Pancreas (tissue), 10 donors: ENCODE measurements around the gene HDAC4. TPM values are rescaled to one million over a fixed set of nuclear protein-coding genes. Genes with fewer than 3 reads are reported as not detected.

Experiments
- ATAC-seq, 4 donors: fragments of 200-7000 bp; cut with Tn5 transposase; one replicate each; pipeline versions ENCODE4 v1.8.0 to v1.9.1; 2020; ENCODE audit warnings: mild to moderate bottlenecking in 4 of 4, moderate library complexity in 4 of 4
- DNase-seq, 6 donors: peaks; one replicate each; pipeline ENCODE4 v3.0.0-alpha.2; 2020
- FAIRE-seq: peaks from 2 replicates; lab custom pipeline; 2012; peaks lifted over from hg19 to GRCh38; lab: Jason Lieb, UNC
- H3K27ac ChIP-seq, 4 donors: fragments of 200-600 bp; sonication (generic); 1 replicate in 3 of 4; 2 replicates in 1 of 4; pipeline versions ENCODE4 v1.5.0 to v1.8.0; 2020
- H3K27me3 ChIP-seq, 4 donors: fragments of 200-600 bp; one replicate each; pipeline ENCODE4 v1.8.0; 2021
- H3K36me3 ChIP-seq, 3 donors: fragments of 200-600 bp; sonication (generic) in 1 of 3; one replicate each; pipeline versions ENCODE4 v1.5.0 to v1.8.0; 2020 to 2021
- H3K4me1 ChIP-seq, 3 donors: fragments of 200-600 bp; one replicate each; pipeline ENCODE4 v1.8.0; 2021
- H3K4me3 ChIP-seq, 4 donors: fragments of 200-600 bp; sonication (generic) in 2 of 4; one replicate each; pipeline versions ENCODE4 v1.5.0 to v1.8.0; 2020 to 2021
- H3K9me3 ChIP-seq, 4 donors: fragments of 200-600 bp; one replicate each; pipeline ENCODE4 v1.8.0; 2021
- WGBS, 2 donors: extraction: QIAGEN DNeasy Blood & Tissue Kit; methylation state at CpG; one replicate each; pipeline ENCODE4 v1.1.7; 2013; 5-methylcytosine and 5-hydroxymethylcytosine counted together
- intact Hi-C, 3 donors: fragments of 100-400 bp; cut with DNase I; formaldehyde crosslinking; loops; one replicate each; pipeline versions ENCODE4 v1.11.1 to v1.14.2; 2022
- polyA plus RNA-seq, 2 donors: library from polyadenylated mRNA; stranded (reverse); fragments of 200-250 nt; gene quantifications; one replicate each; pipeline ENCODE4 v1.2.3, GENCODE V29; 2013
- total RNA-seq, 6 donors: library from RNA; stranded (reverse); fragmentation: NEBNext Ultra II Directional in 4 of 6; extraction: Animal tissue kit (Norgen Biotek cat#: 25700) in 4 of 6; gene quantifications; one replicate each; pipeline versions ENCODE4 v1.2.1 to v1.2.4, GENCODE V29; 2021 to 2023
- TF ChIP-seq, protein P1 (sequence below), 4 donors: fragments of 200-600 bp; sonication (generic) in 3 of 4; IDR thresholded peaks; one replicate each; pipeline versions ENCODE4 v1.5.0 to v1.8.0; 2021; ENCODE audit warnings: antibody characterized with exemption in 4 of 4
- donor health status: healthy with polysubstance abuse.
- donor health status: DM: no; HTN: no; CAD: no; lungs with moderate emphysema.
- donor health status: DM: no; HTN: no; CAD: no.
- donor health status: control.
- donor health status: control.
- donor health status: Bipolar disorder and iron deficiency.
- donor health status: DM: yes; HTN: yes; CAD: no.
- donor health status: DM: no; HTN: no; CAD: no.
- donor health status: DM: no; HTN: no; CAD: no.
- donor health status: DM: yes; HTN: yes; CAD: no.

Gene HDAC4
- total and polyA plus RNA-seq, 8 donors: 8.2 to 31.8 (median 16.6) TPM

DNA sequence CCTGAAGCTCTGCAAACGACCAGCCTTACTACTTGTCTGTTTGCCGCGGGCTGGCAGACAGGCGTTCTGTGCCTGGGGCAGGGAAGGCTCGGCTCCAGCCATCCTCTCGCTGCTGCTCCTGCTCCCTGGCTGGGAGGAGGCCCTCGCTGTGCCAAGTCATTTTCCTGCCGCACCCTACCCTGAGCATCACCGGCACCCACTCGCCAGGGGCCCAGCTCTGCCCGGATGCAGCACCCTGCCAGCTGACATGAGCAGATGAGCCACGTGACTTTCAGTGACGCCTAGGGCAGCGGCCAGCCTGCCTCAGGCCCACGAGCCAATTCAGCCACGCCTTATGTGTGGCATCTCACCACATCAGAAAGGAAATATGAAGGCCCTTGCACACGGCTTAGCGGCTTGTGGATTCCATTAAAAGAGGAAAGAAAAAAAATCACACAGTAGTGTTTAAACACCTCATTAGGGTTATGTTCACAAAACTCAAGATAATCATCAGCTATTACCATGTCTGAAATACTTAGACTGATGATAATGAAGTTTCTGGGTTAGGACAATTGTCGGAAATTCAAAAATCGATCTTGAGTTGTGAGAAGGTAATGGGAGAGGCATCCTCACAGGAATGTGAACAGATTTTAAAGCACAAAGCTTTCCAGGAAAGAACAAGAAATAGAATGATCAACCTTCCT, 302.4 kb downstream of the HDAC4 start:
- ATAC-seq (no peak), FAIRE-seq (no peak)

DNA sequence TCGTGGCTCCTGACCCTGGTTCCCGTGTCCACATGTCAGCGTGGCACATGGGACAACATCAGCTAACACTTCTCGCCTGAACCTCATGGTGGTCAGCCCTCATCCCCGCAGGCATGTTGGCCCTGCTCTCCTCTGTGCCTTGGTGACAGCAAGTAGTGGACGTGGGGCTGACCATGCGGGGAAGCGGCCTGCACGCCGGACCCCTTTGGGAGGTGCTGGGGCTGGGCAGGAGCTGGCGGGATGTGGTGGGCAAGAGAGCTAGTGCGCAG, 303.5 kb downstream of the HDAC4 start:
- Histone ChIP-seq H3K36me3 (peaks cover 0 to 3% (median 0%) of the 10 kb centered on the region in 3 donors), H3K4me3 (no peak overlapping the region), H3K9me3 (no peaks in the 10 kb centered on the region), H3K27ac (no peak overlapping the region), H3K4me1 (no peaks in the 10 kb centered on the region), H3K27me3 (no peaks in the 10 kb centered on the region)
- no peak for ATAC-seq
- WGBS, 2 donors: 87 to 99% methylated on average over 12 of the region's 12 CpGs
- peak in 1 of 6 donors; percentile 39 for DNase-seq
- TF ChIP-seq, protein P1, sequence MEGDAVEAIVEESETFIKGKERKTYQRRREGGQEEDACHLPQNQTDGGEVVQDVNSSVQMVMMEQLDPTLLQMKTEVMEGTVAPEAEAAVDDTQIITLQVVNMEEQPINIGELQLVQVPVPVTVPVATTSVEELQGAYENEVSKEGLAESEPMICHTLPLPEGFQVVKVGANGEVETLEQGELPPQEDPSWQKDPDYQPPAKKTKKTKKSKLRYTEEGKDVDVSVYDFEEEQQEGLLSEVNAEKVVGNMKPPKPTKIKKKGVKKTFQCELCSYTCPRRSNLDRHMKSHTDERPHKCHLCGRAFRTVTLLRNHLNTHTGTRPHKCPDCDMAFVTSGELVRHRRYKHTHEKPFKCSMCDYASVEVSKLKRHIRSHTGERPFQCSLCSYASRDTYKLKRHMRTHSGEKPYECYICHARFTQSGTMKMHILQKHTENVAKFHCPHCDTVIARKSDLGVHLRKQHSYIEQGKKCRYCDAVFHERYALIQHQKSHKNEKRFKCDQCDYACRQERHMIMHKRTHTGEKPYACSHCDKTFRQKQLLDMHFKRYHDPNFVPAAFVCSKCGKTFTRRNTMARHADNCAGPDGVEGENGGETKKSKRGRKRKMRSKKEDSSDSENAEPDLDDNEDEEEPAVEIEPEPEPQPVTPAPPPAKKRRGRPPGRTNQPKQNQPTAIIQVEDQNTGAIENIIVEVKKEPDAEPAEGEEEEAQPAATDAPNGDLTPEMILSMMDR (IDR thresholded peaks at IDR 0.05): no peak
- intact Hi-C loops: no loop called here
- FAIRE-seq: no peak

More for the DNA sequence above, 302.4 kb downstream of the HDAC4 start:
- peak in 1 of 6 donors; percentile 30 for DNase-seq
- intact Hi-C loops: no loop called here
- no peak overlapping the region for H3K4me3 ChIP-seq
- TF ChIP-seq, protein P1 (IDR thresholded peaks at IDR 0.05): no peak
- no peaks in the 10 kb centered on the region for H3K27me3 ChIP-seq
- peaks cover 0 to 6% (median 0%) of the 10 kb centered on the region in 3 donors for H3K36me3 ChIP-seq
- WGBS, 2 donors: 77 to 83% methylated on average over 20 of the region's 20 CpGs
- H3K9me3 ChIP-seq: no peaks in the 10 kb centered on the region
- no peak overlapping the region for H3K27ac ChIP-seq
- H3K4me1 ChIP-seq: no peaks in the 10 kb centered on the region

DNA sequence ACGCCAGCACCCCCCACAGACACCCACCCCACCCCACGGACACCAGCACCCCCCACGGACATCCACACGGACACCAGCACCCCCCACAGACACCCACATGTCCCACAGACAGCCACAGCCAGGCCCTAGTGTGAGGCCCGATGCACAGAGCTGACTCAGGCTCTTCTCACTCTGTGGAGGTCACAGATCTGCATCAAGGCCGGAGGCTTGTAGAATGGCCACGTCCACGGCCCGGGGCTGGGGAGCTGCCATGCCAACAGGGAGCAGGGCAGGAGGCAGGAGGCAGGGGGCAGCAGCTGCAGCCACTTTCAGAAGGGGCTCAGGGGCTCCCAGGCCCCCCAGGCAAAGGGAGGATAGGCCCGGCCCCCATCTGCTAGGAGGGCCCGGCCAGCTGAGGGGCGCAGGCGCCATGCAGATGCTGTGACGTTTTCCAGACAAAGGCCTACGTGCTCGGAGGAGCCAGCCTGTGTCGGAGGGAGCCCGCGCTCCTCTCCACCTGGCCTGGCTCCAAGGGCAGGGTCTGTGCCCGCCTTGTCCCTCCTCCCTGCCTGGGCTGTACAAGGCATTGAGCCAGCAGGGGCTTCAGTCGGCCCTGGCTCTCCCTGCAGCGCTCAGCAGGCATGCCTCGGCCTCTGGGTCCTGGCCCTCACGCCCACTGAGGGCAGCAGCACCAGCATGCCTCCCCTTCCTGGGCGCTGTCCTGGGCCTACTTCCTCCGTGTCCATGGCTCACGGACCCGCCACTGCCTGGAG, 304.0 kb downstream of the HDAC4 start:
- H3K36me3 ChIP-seq: no peaks in the 10 kb centered on the region
- intact Hi-C loops: no loop called here
- FAIRE-seq (no peak), ATAC-seq (no peak), DNase-seq (peak in 1 of 6 donors; percentile 71)
- WGBS, 2 donors: 88 to 92% methylated on average over 28 of the region's 28 CpGs
- no peak overlapping the region for H3K4me3 ChIP-seq
- H3K4me1 ChIP-seq: no peaks in the 10 kb centered on the region
- TF ChIP-seq, protein P1 (IDR thresholded peaks at IDR 0.05): no peak
- no peaks in the 10 kb centered on the region for H3K9me3 ChIP-seq
- no peaks in the 10 kb centered on the region for H3K27me3 ChIP-seq
- no peak overlapping the region for H3K27ac ChIP-seq

DNA sequence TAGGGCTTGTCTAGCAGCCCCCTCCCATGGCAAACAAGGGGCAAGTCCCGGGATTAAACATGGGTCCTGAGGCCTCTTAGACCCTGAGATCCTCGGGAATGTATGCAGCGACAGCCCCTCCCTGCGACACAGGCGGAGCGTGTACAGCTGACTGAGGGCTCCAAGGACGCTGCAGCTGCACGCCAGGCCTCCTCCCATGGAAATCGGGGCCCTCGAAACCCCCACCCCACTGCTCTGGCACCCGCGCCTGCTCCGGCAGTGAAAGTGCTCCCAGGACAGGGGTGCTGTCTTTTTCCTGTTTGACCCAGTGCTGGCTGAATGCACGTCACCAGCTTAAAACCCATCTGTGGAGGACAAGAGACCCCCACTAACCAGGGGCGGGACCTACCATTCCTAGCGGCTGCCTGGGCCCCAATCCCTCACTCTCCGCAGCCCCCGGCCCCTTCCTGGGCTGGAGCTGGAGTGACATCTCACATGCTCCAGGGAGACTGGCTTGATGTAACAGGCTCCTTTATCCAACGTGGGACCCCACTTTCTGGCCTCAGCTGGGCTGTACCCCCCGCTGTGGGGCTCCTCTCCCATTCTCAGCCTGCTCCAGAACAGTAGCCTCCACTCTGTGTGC, 305.2 kb downstream of the HDAC4 start:
- TF ChIP-seq, protein P1 (IDR thresholded peaks at IDR 0.05): no peak
- DNase-seq (peak in 1 of 6 donors; percentile 51), ATAC-seq (no peak), FAIRE-seq (no peak)
- Histone ChIP-seq H3K9me3 (no peaks in the 10 kb centered on the region), H3K27me3 (no peaks in the 10 kb centered on the region), H3K4me3 (no peak overlapping the region), H3K4me1 (no peaks in the 10 kb centered on the region), H3K27ac (no peak overlapping the region), H3K36me3 (no peaks in the 10 kb centered on the region)
- WGBS, 2 donors: 94 to 95% methylated on average over 20 of the region's 20 CpGs
- intact Hi-C loops: no loop called here
